DOHH2 (cell line): ENCODE data around the gene BICRA.

ENCODE experiments used
- H3F3A ChIP-seq: fragments of 200-600 bp; sonication (generic), shearing (Covaris generic); 2 replicates; pipeline ENCODE4 v1.6.0; 2016; ENCODE audit warnings: antibody characterized with exemption, mild to moderate bottlenecking; ENCODE audit not compliant: control insufficient read depth, insufficient read depth
- H3K27ac ChIP-seq: fragments of 200-600 bp; sonication (generic); 2 replicates; pipeline ENCODE4 v1.5.1; 2014; ENCODE audit warnings: low read depth, mild to moderate bottlenecking, low read length, moderate library complexity
- H3K27me3 ChIP-seq: fragments of 200-600 bp; sonication (generic); 2 replicates; pipeline ENCODE4 v1.6.1; 2014; ENCODE audit warnings: mild to moderate bottlenecking, low read length, mixed read lengths; ENCODE audit not compliant: control insufficient read depth
- H3K36me3 ChIP-seq: fragments of 200-600 bp; sonication (generic); 2 replicates; pipeline ENCODE4 v1.6.1; 2014; ENCODE audit warnings: mild to moderate bottlenecking, low read length, moderate library complexity, mixed read lengths; ENCODE audit not compliant: control insufficient read depth
- H3K4me1 ChIP-seq: fragments of 200-600 bp; sonication (generic); 2 replicates; pipeline ENCODE4 v1.6.1; 2014; ENCODE audit warnings: mild to moderate bottlenecking, low read length, mixed read lengths; ENCODE audit not compliant: control insufficient read depth
- H3K4me2 ChIP-seq: fragments of 200-600 bp; sonication (generic); 2 replicates; pipeline ENCODE4 v1.6.0; 2014; ENCODE audit warnings: mild to moderate bottlenecking, low read length, moderate library complexity
- H3K4me3 ChIP-seq: fragments of 200-600 bp; sonication (generic); 2 replicates; pipeline ENCODE4 v1.5.1; 2014; ENCODE audit warnings: mild to moderate bottlenecking, low read length, mixed read lengths
- H3K79me2 ChIP-seq: fragments of 200-600 bp; sonication (generic); 2 replicates; pipeline ENCODE4 v1.6.1; 2014; ENCODE audit warnings: mild to moderate bottlenecking, low read length, mixed read lengths; ENCODE audit not compliant: control insufficient read depth
- H3K9me2 ChIP-seq: fragments of 200-600 bp; sonication (generic); replicated peaks from 2 replicates; pipeline ENCODE4 v1.6.1; 2014; ENCODE audit warnings: mild to moderate bottlenecking, low read length, mixed read lengths; ENCODE audit not compliant: control insufficient read depth
- H3K9me3 ChIP-seq: fragments of 200-600 bp; sonication (generic); 2 replicates; pipeline ENCODE4 v1.6.1; 2014; ENCODE audit warnings: antibody characterized with exemption, low read length, mixed read lengths; ENCODE audit not compliant: control insufficient read depth, insufficient read depth
- H4K20me1 ChIP-seq: fragments of 200-600 bp; sonication (generic); 2 replicates; pipeline ENCODE4 v1.6.0; 2014; ENCODE audit warnings: low read depth, mild to moderate bottlenecking, antibody characterized with exemption, low read length, moderate library complexity; ENCODE audit not compliant: control insufficient read depth, insufficient read depth
- EZH2phosphoT487 ChIP-seq: fragments of 200-600 bp; sonication (generic); IDR thresholded peaks from 2 replicates; pipeline ENCODE4 v1.6.1; 2017; ENCODE audit warnings: borderline replicate concordance, mild to moderate bottlenecking, antibody characterized with exemption, low read length, moderate library complexity, mixed read lengths
- TF ChIP-seq, protein P1 (sequence below): fragments of 200-600 bp; sonication (generic); IDR thresholded peaks from one replicate; pipeline ENCODE4 v1.5.1; 2014; ENCODE audit warnings: antibody characterized with exemption, mild to moderate bottlenecking, low read depth, low read length; ENCODE audit not compliant: poor library complexity, severe bottlenecking

Gene BICRA

DNA sequence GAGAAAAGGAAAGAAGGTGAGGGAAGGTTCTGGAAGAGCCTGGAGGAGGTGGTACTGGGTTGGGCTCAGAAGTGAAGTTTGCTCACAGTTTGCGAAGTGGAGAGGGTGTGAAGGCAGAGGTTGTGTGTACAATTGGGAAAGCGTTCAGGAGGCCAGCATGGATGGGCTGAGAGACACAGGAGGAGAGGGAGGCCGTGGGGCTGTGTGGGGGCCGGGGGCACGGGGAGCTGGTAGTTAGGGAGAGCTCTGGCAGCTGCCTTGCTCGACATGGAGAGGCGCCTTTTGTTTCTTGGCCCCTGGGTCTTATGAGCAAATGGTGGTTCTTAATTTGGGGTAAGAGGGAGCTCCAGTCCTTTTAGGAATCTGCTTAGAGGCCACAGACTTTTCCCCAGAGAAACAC lies 16.7 kb downstream of the BICRA start:
- no peaks in the 10 kb centered on the region for H3K27me3 ChIP-seq
- peaks cover 88% of the 10 kb centered on the region for H3K79me2 ChIP-seq
- TF ChIP-seq, protein P1, sequence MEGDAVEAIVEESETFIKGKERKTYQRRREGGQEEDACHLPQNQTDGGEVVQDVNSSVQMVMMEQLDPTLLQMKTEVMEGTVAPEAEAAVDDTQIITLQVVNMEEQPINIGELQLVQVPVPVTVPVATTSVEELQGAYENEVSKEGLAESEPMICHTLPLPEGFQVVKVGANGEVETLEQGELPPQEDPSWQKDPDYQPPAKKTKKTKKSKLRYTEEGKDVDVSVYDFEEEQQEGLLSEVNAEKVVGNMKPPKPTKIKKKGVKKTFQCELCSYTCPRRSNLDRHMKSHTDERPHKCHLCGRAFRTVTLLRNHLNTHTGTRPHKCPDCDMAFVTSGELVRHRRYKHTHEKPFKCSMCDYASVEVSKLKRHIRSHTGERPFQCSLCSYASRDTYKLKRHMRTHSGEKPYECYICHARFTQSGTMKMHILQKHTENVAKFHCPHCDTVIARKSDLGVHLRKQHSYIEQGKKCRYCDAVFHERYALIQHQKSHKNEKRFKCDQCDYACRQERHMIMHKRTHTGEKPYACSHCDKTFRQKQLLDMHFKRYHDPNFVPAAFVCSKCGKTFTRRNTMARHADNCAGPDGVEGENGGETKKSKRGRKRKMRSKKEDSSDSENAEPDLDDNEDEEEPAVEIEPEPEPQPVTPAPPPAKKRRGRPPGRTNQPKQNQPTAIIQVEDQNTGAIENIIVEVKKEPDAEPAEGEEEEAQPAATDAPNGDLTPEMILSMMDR = no peak
- TF ChIP-seq EZH2phosphoT487 = no peak
- H3K36me3 ChIP-seq = 0 out of 2 replicates have a peak, but pooled peaks cover 7% of the 10 kb centered on the region
- H3F3A ChIP-seq = no peaks in the 10 kb centered on the region
- no peaks in the 10 kb centered on the region for H3K9me2 ChIP-seq
- H3K27ac ChIP-seq = no peak overlapping the region
- peaks cover 12% of the 10 kb centered on the region for H3K4me1 ChIP-seq
- no peak overlapping the region for H3K4me3 ChIP-seq
- no peaks in the 10 kb centered on the region for H3K9me3 ChIP-seq
- H3K4me2 ChIP-seq = no peak overlapping the region
- H4K20me1 ChIP-seq = peaks cover 9% of the 10 kb centered on the region; the same call in 1 of the 2 replicates

DNA sequence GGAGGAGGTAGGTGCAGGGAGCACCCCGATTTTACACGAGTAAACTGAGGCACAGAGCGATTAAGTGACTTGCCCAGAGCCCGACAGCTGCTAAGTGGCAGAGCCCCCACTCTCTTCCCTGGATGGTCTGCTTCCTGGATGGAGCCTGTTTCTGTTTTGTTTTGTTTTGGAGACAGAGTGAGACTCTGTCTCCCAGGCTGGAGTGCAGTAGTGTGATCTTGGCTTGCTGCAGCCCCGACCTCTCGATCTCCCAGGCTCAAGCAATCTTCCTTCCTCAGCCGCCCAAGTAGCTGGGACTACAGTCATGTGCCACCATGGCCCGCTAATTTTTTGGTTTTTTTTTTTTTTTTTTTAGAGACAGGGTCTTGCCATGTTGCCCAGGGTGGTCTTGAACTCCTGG lies 17.3 kb downstream of the BICRA start:
- Histone ChIP-seq H3K79me2 (peaks cover 87% of the 10 kb centered on the region), H3K4me3 (no peak overlapping the region), H3K9me2 (no peaks in the 10 kb centered on the region), H3K36me3 (0 out of 2 replicates have a peak, but pooled peaks cover 8% of the 10 kb centered on the region), H4K20me1 (peaks cover 9% of the 10 kb centered on the region; the same call in 1 of the 2 replicates), H3K9me3 (no peaks in the 10 kb centered on the region), H3F3A (no peaks in the 10 kb centered on the region), H3K4me1 (peaks cover 12% of the 10 kb centered on the region), H3K27ac (no peak overlapping the region), H3K4me2 (no peak overlapping the region), H3K27me3 (no peaks in the 10 kb centered on the region)
- no peak for TF ChIP-seq EZH2phosphoT487
- TF ChIP-seq, protein P1 = no peak

DNA sequence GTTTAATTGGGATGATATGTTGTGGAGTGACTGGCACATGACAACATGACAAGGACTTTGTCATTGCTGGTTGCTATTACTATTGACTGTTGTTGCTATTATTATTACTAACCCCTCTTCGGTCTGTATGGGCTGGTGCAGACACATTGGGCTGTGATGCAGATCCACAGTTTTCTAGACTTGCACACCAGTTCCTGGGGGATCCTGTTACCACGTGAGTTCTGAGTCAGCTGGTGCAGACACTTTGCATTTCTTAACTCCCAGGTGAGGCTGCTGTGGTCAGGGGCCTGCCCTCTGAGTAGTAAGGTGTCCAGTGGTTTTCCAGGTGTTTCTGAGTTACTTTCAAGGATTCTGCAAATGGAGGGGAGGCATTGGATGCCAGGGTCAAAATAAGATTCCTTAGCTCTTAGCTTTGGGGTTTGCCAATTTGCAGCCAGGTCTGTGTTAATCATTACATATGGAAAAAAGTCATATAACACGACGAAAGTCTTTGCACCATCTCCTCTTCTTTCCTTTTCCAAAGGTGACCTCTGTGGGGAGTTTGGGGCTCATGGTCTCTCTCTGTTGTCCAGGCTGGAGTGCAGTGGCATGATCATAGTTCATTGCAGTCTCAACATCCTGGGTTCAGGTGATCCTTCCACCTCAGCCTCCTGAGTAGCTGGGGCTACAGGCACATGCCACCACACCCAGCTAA lies 19.3 kb downstream of the BICRA start:
- Histone ChIP-seq H3K4me3 (no peak overlapping the region), H3K27ac (no peak overlapping the region), H3K4me2 (no peak overlapping the region), H3K79me2 (peaks cover 93% of the 10 kb centered on the region), H3K9me3 (no peaks in the 10 kb centered on the region), H3K27me3 (no peaks in the 10 kb centered on the region), H3K36me3 (0 out of 2 replicates have a peak, but pooled peaks cover 8% of the 10 kb centered on the region), H4K20me1 (peaks cover 9% of the 10 kb centered on the region; the same call in 1 of the 2 replicates), H3K9me2 (no peaks in the 10 kb centered on the region), H3K4me1 (peaks cover 12% of the 10 kb centered on the region), H3F3A (no peaks in the 10 kb centered on the region)
- TF ChIP-seq, protein P1 = no peak
- no peak for TF ChIP-seq EZH2phosphoT487
